ENCODE data around the gene CNTN4. TPM values are rescaled to one million over a fixed set of nuclear protein-coding genes. Genes with fewer than 3 reads are reported as not detected.

The CNTN4 gene
- total RNA-seq, 1 donor from 2014 or later = 11.0 TPM

DNA sequence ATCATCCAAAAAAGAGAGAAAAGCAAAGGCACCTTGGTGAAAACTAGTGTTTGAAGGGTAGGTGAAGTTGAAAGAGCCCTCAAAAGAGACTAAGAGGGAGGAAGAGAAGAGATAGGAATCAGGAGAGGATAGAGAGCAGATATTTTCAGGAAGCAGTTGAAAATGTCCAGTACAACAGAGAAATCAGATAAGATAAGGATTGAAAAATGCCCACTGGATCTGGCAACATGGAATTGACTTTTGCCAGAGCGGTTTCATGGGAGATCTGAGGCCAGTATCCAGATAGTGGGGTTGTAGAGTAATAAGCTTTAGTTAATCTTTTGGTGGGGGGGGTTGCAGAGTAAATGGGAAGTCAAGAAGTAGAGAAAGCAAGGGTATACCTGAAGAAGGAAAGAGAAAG is 674.1 kb downstream of the CNTN4 start:
- Histone ChIP-seq H3K36me3 (ENCODE audit: control insufficient read depth in 3 of 3, insufficient read depth in 3 of 3, low read length in 3 of 3) (no peaks in the 10 kb centered on the region), H3K27me3 (ENCODE audit: control insufficient read depth in 3 of 3, insufficient read depth in 3 of 3, low read length in 3 of 3) (no peaks in the 10 kb centered on the region), H3K4me3 (ENCODE audit: low read length in 3 of 3) (no peak overlapping the region), H3K9ac (ENCODE audit: low read depth in 1 of 3, low read length in 3 of 3) (no peak overlapping the region), H3K27ac (ENCODE audit: low read depth, low read length) (no peak overlapping the region), H3K9me3 (ENCODE audit: control insufficient read depth in 3 of 3, low read length in 3 of 3) (peaks cover 0 to 2% (median 0%) of the 10 kb centered on the region in 3 donors), H3K4me1 (ENCODE audit: control insufficient read depth in 3 of 3, insufficient read depth in 3 of 3, low read length in 3 of 3) (no peaks in the 10 kb centered on the region)

DNA sequence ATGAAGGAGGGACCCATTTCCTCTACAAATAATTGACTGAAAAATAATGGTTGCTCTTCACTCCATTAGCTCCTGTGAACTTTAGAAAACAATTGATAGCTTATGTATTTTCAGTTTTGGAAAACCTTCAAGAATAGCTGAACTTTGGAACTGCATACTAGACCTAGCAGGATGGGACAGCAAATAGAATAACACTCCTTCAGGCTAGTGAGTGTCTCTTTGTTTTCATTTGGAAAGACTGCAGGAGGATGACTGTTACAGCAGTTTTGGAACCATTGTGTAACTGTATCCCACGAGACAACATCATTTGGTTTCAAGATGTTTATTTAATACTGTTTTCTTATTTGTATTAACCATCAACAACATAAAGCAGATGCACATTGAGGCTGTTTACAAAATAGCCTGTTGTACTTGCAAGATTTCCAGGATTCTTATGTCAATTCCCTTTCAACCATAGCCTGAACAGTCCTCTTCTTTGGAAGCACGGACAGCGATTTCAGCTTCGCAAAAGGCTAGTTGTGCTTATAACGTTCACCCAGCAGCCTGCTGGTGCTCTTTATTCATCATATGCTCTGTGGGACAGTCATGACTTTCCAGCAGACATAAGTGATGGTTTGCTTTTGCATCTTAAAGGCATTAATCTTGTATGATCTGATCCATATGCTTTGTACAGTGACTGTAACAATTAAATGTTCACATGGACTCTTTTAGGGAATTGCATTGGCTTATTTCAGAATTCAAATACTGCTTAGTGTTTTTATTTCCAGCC is 676.0 kb downstream of the CNTN4 start:
- H3K36me3 ChIP-seq (ENCODE audit: control insufficient read depth in 3 of 3, insufficient read depth in 3 of 3, low read length in 3 of 3) = no peaks in the 10 kb centered on the region
- H3K4me1 ChIP-seq (ENCODE audit: control insufficient read depth in 3 of 3, insufficient read depth in 3 of 3, low read length in 3 of 3) = no peaks in the 10 kb centered on the region
- H3K27me3 ChIP-seq (ENCODE audit: control insufficient read depth in 3 of 3, insufficient read depth in 3 of 3, low read length in 3 of 3) = no peaks in the 10 kb centered on the region
- no peak overlapping the region for H3K9ac ChIP-seq (ENCODE audit: low read depth in 1 of 3, low read length in 3 of 3)
- no peak overlapping the region for H3K27ac ChIP-seq (ENCODE audit: low read depth, low read length)
- no peak overlapping the region for H3K4me3 ChIP-seq (ENCODE audit: low read length in 3 of 3)
- peaks cover 0 to 2% (median 0%) of the 10 kb centered on the region in 3 donors for H3K9me3 ChIP-seq (ENCODE audit: control insufficient read depth in 3 of 3, low read length in 3 of 3)

- H3K9ac ChIP-seq (ENCODE audit: low read depth in 1 of 3, low read length in 3 of 3) = no peak overlapping the region
- H3K27me3 ChIP-seq (ENCODE audit: control insufficient read depth in 3 of 3, insufficient read depth in 3 of 3, low read length in 3 of 3) = no peaks in the 10 kb centered on the region
- H3K27ac ChIP-seq (ENCODE audit: low read depth, low read length) = no peak overlapping the region
- H3K9me3 ChIP-seq (ENCODE audit: control insufficient read depth in 3 of 3, low read length in 3 of 3) = no peaks in the 10 kb centered on the region
- no peaks in the 10 kb centered on the region for H3K4me1 ChIP-seq (ENCODE audit: control insufficient read depth in 3 of 3, insufficient read depth in 3 of 3, low read length in 3 of 3)
- no peak overlapping the region for H3K4me3 ChIP-seq (ENCODE audit: low read length in 3 of 3)
- H3K36me3 ChIP-seq (ENCODE audit: control insufficient read depth in 3 of 3, insufficient read depth in 3 of 3, low read length in 3 of 3) = no peaks in the 10 kb centered on the region
These were observed 684.6 kb downstream of the CNTN4 start for GRCh38 chr3:2783261-2783660.

GRCh38 chr3:2784627-2785026 is 686.0 kb downstream of the CNTN4 start:
- no peak overlapping the region for H3K4me3 ChIP-seq (ENCODE audit: low read length in 3 of 3)
- no peaks in the 10 kb centered on the region for H3K9me3 ChIP-seq (ENCODE audit: control insufficient read depth in 3 of 3, low read length in 3 of 3)
- H3K27ac ChIP-seq (ENCODE audit: low read depth, low read length) = no peak overlapping the region
- H3K27me3 ChIP-seq (ENCODE audit: control insufficient read depth in 3 of 3, insufficient read depth in 3 of 3, low read length in 3 of 3) = no peaks in the 10 kb centered on the region
- no peaks in the 10 kb centered on the region for H3K4me1 ChIP-seq (ENCODE audit: control insufficient read depth in 3 of 3, insufficient read depth in 3 of 3, low read length in 3 of 3)
- H3K36me3 ChIP-seq (ENCODE audit: control insufficient read depth in 3 of 3, insufficient read depth in 3 of 3, low read length in 3 of 3) = no peaks in the 10 kb centered on the region
- H3K9ac ChIP-seq (ENCODE audit: low read depth in 1 of 3, low read length in 3 of 3) = no peak overlapping the region

GRCh38 chr3:2790266-2790815 is 691.7 kb downstream of the CNTN4 start:
- no peaks in the 10 kb centered on the region for H3K4me1 ChIP-seq (ENCODE audit: control insufficient read depth in 3 of 3, insufficient read depth in 3 of 3, low read length in 3 of 3)
- H3K9me3 ChIP-seq (ENCODE audit: control insufficient read depth in 3 of 3, low read length in 3 of 3) = no peaks in the 10 kb centered on the region
- no peak overlapping the region for H3K27ac ChIP-seq (ENCODE audit: low read depth, low read length)
- H3K4me3 ChIP-seq (ENCODE audit: low read length in 3 of 3) = no peak overlapping the region
- no peaks in the 10 kb centered on the region for H3K36me3 ChIP-seq (ENCODE audit: control insufficient read depth in 3 of 3, insufficient read depth in 3 of 3, low read length in 3 of 3)
- no peaks in the 10 kb centered on the region for H3K27me3 ChIP-seq (ENCODE audit: control insufficient read depth in 3 of 3, insufficient read depth in 3 of 3, low read length in 3 of 3)
- no peak overlapping the region for H3K9ac ChIP-seq (ENCODE audit: low read depth in 1 of 3, low read length in 3 of 3)

- Histone ChIP-seq H3K27ac (ENCODE audit: low read depth, low read length) (no peak overlapping the region), H3K9me3 (ENCODE audit: control insufficient read depth in 3 of 3, low read length in 3 of 3) (no peaks in the 10 kb centered on the region), H3K4me1 (ENCODE audit: control insufficient read depth in 3 of 3, insufficient read depth in 3 of 3, low read length in 3 of 3) (no peaks in the 10 kb centered on the region), H3K9ac (ENCODE audit: low read depth in 1 of 3, low read length in 3 of 3) (no peak overlapping the region), H3K4me3 (ENCODE audit: low read length in 3 of 3) (no peak overlapping the region), H3K36me3 (ENCODE audit: control insufficient read depth in 3 of 3, insufficient read depth in 3 of 3, low read length in 3 of 3) (no peaks in the 10 kb centered on the region), H3K27me3 (ENCODE audit: control insufficient read depth in 3 of 3, insufficient read depth in 3 of 3, low read length in 3 of 3) (no peaks in the 10 kb centered on the region)
These were observed 693.8 kb downstream of the CNTN4 start for GRCh38 chr3:2792432-2792831.

DNA sequence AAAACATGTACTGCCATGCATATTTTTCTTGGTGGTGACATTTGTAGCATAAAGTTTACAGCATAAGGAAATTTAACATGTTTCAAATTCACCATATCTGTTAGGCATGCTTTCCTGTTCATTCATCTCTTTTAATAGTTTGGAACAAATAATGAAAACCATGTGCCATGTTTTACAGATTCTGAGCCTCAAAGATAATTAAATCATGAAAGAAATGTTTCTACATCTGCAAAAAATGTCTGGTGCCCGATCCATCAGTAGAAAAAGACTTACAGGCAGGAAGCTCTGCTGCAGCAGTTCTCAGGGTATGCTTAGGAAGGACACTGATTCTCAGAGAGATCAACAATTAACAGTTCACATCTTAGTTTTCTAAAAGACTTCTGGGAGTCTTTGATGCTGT is 695.3 kb downstream of the CNTN4 start:
- Histone ChIP-seq H3K9ac (ENCODE audit: low read depth in 1 of 3, low read length in 3 of 3) (no peak overlapping the region), H3K9me3 (ENCODE audit: control insufficient read depth in 3 of 3, low read length in 3 of 3) (no peaks in the 10 kb centered on the region), H3K4me3 (ENCODE audit: low read length in 3 of 3) (no peak overlapping the region), H3K27me3 (ENCODE audit: control insufficient read depth in 3 of 3, insufficient read depth in 3 of 3, low read length in 3 of 3) (no peaks in the 10 kb centered on the region), H3K4me1 (ENCODE audit: control insufficient read depth in 3 of 3, insufficient read depth in 3 of 3, low read length in 3 of 3) (no peaks in the 10 kb centered on the region), H3K36me3 (ENCODE audit: control insufficient read depth in 3 of 3, insufficient read depth in 3 of 3, low read length in 3 of 3) (no peaks in the 10 kb centered on the region), H3K27ac (ENCODE audit: low read depth, low read length) (no peak overlapping the region)

- Histone ChIP-seq H3K4me3 (ENCODE audit: low read length in 3 of 3) (no peak overlapping the region), H3K9me3 (ENCODE audit: control insufficient read depth in 3 of 3, low read length in 3 of 3) (no peaks in the 10 kb centered on the region), H3K4me1 (ENCODE audit: control insufficient read depth in 3 of 3, insufficient read depth in 3 of 3, low read length in 3 of 3) (no peaks in the 10 kb centered on the region), H3K9ac (ENCODE audit: low read depth in 1 of 3, low read length in 3 of 3) (no peak overlapping the region), H3K27ac (ENCODE audit: low read depth, low read length) (no peak overlapping the region), H3K36me3 (ENCODE audit: control insufficient read depth in 3 of 3, insufficient read depth in 3 of 3, low read length in 3 of 3) (no peaks in the 10 kb centered on the region), H3K27me3 (ENCODE audit: control insufficient read depth in 3 of 3, insufficient read depth in 3 of 3, low read length in 3 of 3) (no peaks in the 10 kb centered on the region)
These were observed 703.8 kb downstream of the CNTN4 start for GRCh38 chr3:2802429-2802828.

DNA sequence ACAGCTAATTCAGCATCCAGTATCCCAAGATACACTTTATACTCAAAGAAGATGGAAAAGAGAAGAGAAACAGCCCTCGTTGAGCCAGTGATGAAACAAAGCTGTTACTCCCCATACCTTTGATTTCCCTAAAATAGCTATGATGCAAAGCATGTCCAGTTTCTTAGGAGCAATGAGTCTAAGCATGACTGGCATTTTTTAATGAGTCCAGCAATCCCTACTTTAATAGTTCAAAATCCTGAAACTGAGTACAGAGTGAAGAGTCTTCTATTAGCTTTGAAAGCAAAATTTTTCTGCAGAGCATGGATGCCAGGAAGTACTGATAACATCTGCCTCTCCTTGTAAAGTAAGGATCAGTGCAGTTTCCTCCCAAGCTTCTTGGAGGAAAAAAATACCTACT is 708.8 kb downstream of the CNTN4 start:
- Histone ChIP-seq H3K4me1 (ENCODE audit: control insufficient read depth in 3 of 3, insufficient read depth in 3 of 3, low read length in 3 of 3) (no peaks in the 10 kb centered on the region), H3K9me3 (ENCODE audit: control insufficient read depth in 3 of 3, low read length in 3 of 3) (no peaks in the 10 kb centered on the region), H3K27ac (ENCODE audit: low read depth, low read length) (no peak overlapping the region), H3K9ac (ENCODE audit: low read depth in 1 of 3, low read length in 3 of 3) (no peak overlapping the region), H3K36me3 (ENCODE audit: control insufficient read depth in 3 of 3, insufficient read depth in 3 of 3, low read length in 3 of 3) (no peaks in the 10 kb centered on the region), H3K4me3 (ENCODE audit: low read length in 3 of 3) (no peak overlapping the region), H3K27me3 (ENCODE audit: control insufficient read depth in 3 of 3, insufficient read depth in 3 of 3, low read length in 3 of 3) (no peaks in the 10 kb centered on the region)

DNA sequence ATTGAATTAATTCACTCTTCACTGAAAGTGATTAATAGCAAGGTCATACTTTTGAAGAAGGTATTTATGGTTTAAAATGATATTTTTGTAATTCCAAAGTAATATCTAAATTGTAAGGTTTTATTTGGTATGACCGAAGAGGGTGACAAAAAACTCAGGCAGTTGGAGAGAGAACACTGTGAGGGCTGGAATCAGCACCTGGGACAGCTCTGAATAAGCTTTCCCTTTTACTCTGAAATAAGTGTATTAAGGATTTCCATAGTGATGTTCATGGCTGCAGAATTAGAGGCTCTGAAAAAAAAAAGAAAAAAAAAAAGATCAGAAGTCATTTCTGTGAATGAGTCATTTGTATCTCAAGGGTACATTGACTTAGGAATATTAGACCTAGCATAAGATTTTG is 712.1 kb downstream of the CNTN4 start:
- H3K27me3 ChIP-seq (ENCODE audit: control insufficient read depth in 3 of 3, insufficient read depth in 3 of 3, low read length in 3 of 3) = no peaks in the 10 kb centered on the region
- H3K4me3 ChIP-seq (ENCODE audit: low read length in 3 of 3) = no peak overlapping the region
- no peak overlapping the region for H3K27ac ChIP-seq (ENCODE audit: low read depth, low read length)
- no peaks in the 10 kb centered on the region for H3K4me1 ChIP-seq (ENCODE audit: control insufficient read depth in 3 of 3, insufficient read depth in 3 of 3, low read length in 3 of 3)
- no peaks in the 10 kb centered on the region for H3K36me3 ChIP-seq (ENCODE audit: control insufficient read depth in 3 of 3, insufficient read depth in 3 of 3, low read length in 3 of 3)
- no peaks in the 10 kb centered on the region for H3K9me3 ChIP-seq (ENCODE audit: control insufficient read depth in 3 of 3, low read length in 3 of 3)
- no peak overlapping the region for H3K9ac ChIP-seq (ENCODE audit: low read depth in 1 of 3, low read length in 3 of 3)

Data from skeletal muscle tissue (tissue), 4 donors.